K562 (cell line): ENCODE results near the gene ACSF2. TPM values are rescaled to one million over a fixed set of nuclear protein-coding genes. Genes with fewer than 3 reads are reported as not detected.
A peak's percentile ranks its signal among the peaks of the same experiment; 100 is the strongest.

ENCODE experiments used
- ATAC-seq: fragments of 200-7000 bp; cut with Tn5 transposase; 3 replicates; pipeline ENCODE4 v1.9.1; 2020; ENCODE audit warnings: moderate library complexity
- BruUV-seq: library from RNA; stranded (reverse); fragments of 400-500 nt; replicated peaks from 2 replicates; lab custom pipeline; 2021; lab: Mats Ljungman, UMichigan
- CTCF ChIA-PET: fragments of 300-600 bp; formaldehyde crosslinking; extraction: SDS; loops from one replicate; lab custom pipeline; 2021; ENCODE audit warnings: low intra/inter-chr PET ratio; lab: Yijun Ruan, JAX
- POLR2A ChIA-PET: fragments of 300-600, 350-650 bp; sonication (Branson Sonifier 250); formaldehyde crosslinking; extraction: SDS; loops from one replicate; lab custom pipeline; 2021; ENCODE audit warnings: antibody characterized with exemption, inconsistent platforms; lab: Yijun Ruan, JAX
- DNase-seq, 4 experiments: peaks; one replicate each; pipeline versions ENCODE4 v3.0.0 to v3.0.0-alpha.2; 2011 to 2018; ENCODE audit warnings: low spot score in 3 of 4, mixed read lengths in 3 of 4; ENCODE audit errors: extremely low read depth in 1 of 4
- FAIRE-seq: peaks from 2 replicates; lab custom pipeline; 2011; peaks lifted over from hg19 to GRCh38; lab: Jason Lieb, UNC
- H2AFZ ChIP-seq: 2 replicates; pipeline ENCODE4 v1.6.0; 2011; ENCODE audit warnings: low read depth, low read length, control low read depth, inconsistent platforms
- H3K27ac ChIP-seq: fragments of 200-600 bp; 3 replicates; pipeline ENCODE4 v1.8.0; 2011; ENCODE audit warnings: low read depth, mild to moderate bottlenecking, control low read depth, inconsistent platforms, low read length, moderate library complexity, mixed read lengths; ENCODE audit errors: extremely low read depth
- H3K27me3 ChIP-seq, 2 experiments: fragments of 300-600 bp in 1 of 2; 2 replicates in 1 of 2; 3 replicates in 1 of 2; pipeline versions ENCODE4 v1.6.0 to v1.8.0; 2011; ENCODE audit warnings: inconsistent platforms in 2 of 2, low read length in 2 of 2, mild to moderate bottlenecking in 1 of 2, mixed read lengths in 1 of 2, moderate library complexity in 1 of 2; ENCODE audit not compliant: control insufficient read depth in 2 of 2, insufficient read depth in 2 of 2
- H3K36me3 ChIP-seq: fragments of 300-600 bp; 3 replicates; pipeline ENCODE4 v1.8.0; 2011; ENCODE audit warnings: mild to moderate bottlenecking, low read length, inconsistent platforms; ENCODE audit not compliant: control insufficient read depth, insufficient read depth
- H3K4me1 ChIP-seq, 2 experiments: fragments of 200-600 bp in 1 of 2; replicated peaks in 1 of 2; 2 replicates in 1 of 2; 3 replicates in 1 of 2; pipeline versions ENCODE4 v1.5.1 to v1.8.0; 2011; ENCODE audit warnings: inconsistent platforms in 2 of 2, low read length in 2 of 2, mild to moderate bottlenecking in 1 of 2, mixed read lengths in 1 of 2, moderate library complexity in 1 of 2; ENCODE audit not compliant: control insufficient read depth in 2 of 2, insufficient read depth in 2 of 2
- H3K4me2 ChIP-seq: 2 replicates; pipeline ENCODE4 v1.6.1; 2011; ENCODE audit warnings: low read length, control low read depth, inconsistent platforms, mixed read lengths; ENCODE audit not compliant: insufficient read depth
- H3K4me3 ChIP-seq: fragments of 200-600 bp; sonication (generic), shearing (Covaris generic); 2 replicates; pipeline ENCODE4 v1.5.1; 2016; ENCODE audit warnings: control low read depth, inconsistent platforms
- H3K79me2 ChIP-seq: fragments of 200-600 bp; 3 replicates; pipeline ENCODE4 v1.8.0; 2011; ENCODE audit warnings: low read length, inconsistent platforms; ENCODE audit not compliant: control insufficient read depth, insufficient read depth
- H3K9ac ChIP-seq, 2 experiments: 2 replicates each; pipeline versions ENCODE4 v1.6.0 to v1.6.1; 2011; ENCODE audit warnings: low read depth in 2 of 2, low read length in 2 of 2, control low read depth in 1 of 2, inconsistent platforms in 1 of 2, mild to moderate bottlenecking in 1 of 2, mixed read lengths in 1 of 2; ENCODE audit not compliant: insufficient read depth in 1 of 2
- H3K9me1 ChIP-seq: one replicate; pipeline ENCODE4 v1.6.0; 2011; ENCODE audit warnings: inconsistent platforms, mild to moderate bottlenecking, low read length, moderate library complexity; ENCODE audit not compliant: control insufficient read depth, insufficient read depth
- H3K9me3 ChIP-seq: replicated peaks from 2 replicates; pipeline ENCODE4 v1.5.1; 2011; ENCODE audit warnings: low read depth, low read length, inconsistent platforms; ENCODE audit not compliant: control insufficient read depth, insufficient read depth
- H4K20me1 ChIP-seq: replicated peaks from 2 replicates; pipeline ENCODE4 v1.6.1; 2011; ENCODE audit warnings: low read length, inconsistent platforms, mixed read lengths; ENCODE audit not compliant: control insufficient read depth, insufficient read depth
- CBX3 ChIP-seq, 2 experiments: IDR thresholded peaks; 1 replicate in 1 of 2; 2 replicates in 1 of 2; pipeline ENCODE4 v1.6.1; 2012; ENCODE audit warnings: inconsistent platforms in 2 of 2, low read length in 2 of 2, borderline replicate concordance in 1 of 2, control low read depth in 1 of 2
- DNMT1 ChIP-seq: fragments of 450-650 bp; IDR thresholded peaks from 2 replicates; pipeline ENCODE4 v1.6.1; 2016; ENCODE audit warnings: antibody characterized with exemption, mild to moderate bottlenecking
- WGBS: fragments of 100-300 bp; shearing (Covaris generic); methylation state at CpG from one replicate; pipeline ENCODE4 v1.1.6; 2016; ENCODE audit warnings: low coverage, mixed read lengths; ENCODE audit not compliant: insufficient coverage; ENCODE audit errors: missing lambda C conversion rate; 5-methylcytosine and 5-hydroxymethylcytosine counted together
- in situ Hi-C: fragments of 300-500 bp; cut with MboI; formaldehyde crosslinking; loops from 4 replicates; pipeline ENCODE4 v1.15.0; 2018; ENCODE audit warnings: inconsistent platforms, mixed read lengths
- intact Hi-C: fragments of 100-400 bp; cut with micrococcal nuclease; formaldehyde crosslinking; loops from 2 replicates; pipeline ENCODE4 v1.14.2; 2022
- polyA plus RNA-seq, 8 experiments: library from polyadenylated mRNA; depleted of rRNA in 4 of 8; stranded (reverse) in 5 of 8; unstranded in 3 of 8; fragments of >200 nt; fragmentation: Nextera tagmentation in 2 of 8; fragmentation: Illumina TruSeq in 1 of 8; extraction: Ambion mirVana in 2 of 8; extraction: Trizol in 1 of 8; gene quantifications; 2 replicates each; pipeline versions ENCODE4 v1.2.1 to v1.2.3, GENCODE V29; 2011 to 2014; ENCODE audit warnings: inconsistent platforms in 1 of 8, missing spikeins in 1 of 8
- total RNA-seq, 7 experiments: library from RNA; depleted of rRNA in 6 of 7; stranded (reverse); fragments of >200 nt in 6 of 7; fragmentation: Illumina TruSeq in 2 of 7; extraction: Trizol in 2 of 7; gene quantifications; 2 replicates each; pipeline versions ENCODE4 v1.2.1 to v1.2.3, GENCODE V29; 2011 to 2021; ENCODE audit warnings: low replicate concordance in 1 of 7

Gene ACSF2
- total and polyA plus RNA-seq, 9 of the 15 experiments (the other 6 are each of a cell fraction or from before 2014, with no cell fraction given): 0.89 to 6.1 (median 3.5) TPM

GRCh38 chr17:50426472-50426782 is 409 bp downstream of the ACSF2 start:
- in situ Hi-C loops: no loop called here
- no peak for ATAC-seq
- peak overlapping the region; percentile 39 to 88; a peak in 3 of 4 replicates for H3K9ac ChIP-seq
- 0 out of 3 replicates have a peak, but pooled peaks of 1 of the 2 experiments have one; percentile 7 for TF ChIP-seq CBX3 (IDR thresholded peaks at IDR 0.05; ENCODE audit: borderline replicate concordance in 1 of 2, low read length in 2 of 2)
- TF ChIP-seq DNMT1: no peak
- peak overlapping the region; percentile 64 for H3K4me3 ChIP-seq
- no peaks in the 10 kb centered on the region for H3K9me1 ChIP-seq
- ChIA-PET POLR2A (interaction anchor here (0.7 to 0.8 kb wide), 2 partner anchors 30 to 36 kb away, joined by 3 read pairs; partner anchors contain the start of gene LRRC59), CTCF (no interaction called here)
- no TSS peak for BruUV-seq
- H3K36me3 ChIP-seq: no peaks in the 10 kb centered on the region
- 13% methylated on average over 3 of the region's 7 CpGs for WGBS
- no peaks in the 10 kb centered on the region for H4K20me1 ChIP-seq
- peak overlapping the region; percentile 26; the same call in 2 of the 3 replicates for H3K27ac ChIP-seq
- H3K4me1 ChIP-seq: peaks cover 32 to 36% of the 10 kb centered on the region in 2 experiments
- H3K4me2 ChIP-seq: peak overlapping the region; percentile 89
- intact Hi-C loops: loop anchor here (2.0 kb wide), 2 partner anchors 30 to 52 kb away; partner anchors contain the start of genes LRRC59 and RSAD1
- no peaks in the 10 kb centered on the region for H3K27me3 ChIP-seq
- DNase-seq: no peak
- no peaks in the 10 kb centered on the region for H3K9me3 ChIP-seq
- FAIRE-seq: peak; percentile 42
- H3K79me2 ChIP-seq: no peaks in the 10 kb centered on the region
- H2AFZ ChIP-seq: peak overlapping the region; percentile 78
